Astrocyte (in vitro differentiated cells and primary cell): ENCODE measurements around the gene CRYBA4. TPM values are rescaled to one million over a fixed set of nuclear protein-coding genes. Genes with fewer than 3 reads are reported as not detected.
A peak's percentile ranks its signal among the peaks of the same experiment; 100 is the strongest.

Experiments
- DNase-seq: peaks from one replicate; pipeline ENCODE4 v3.0.0-alpha.2; 2010; ENCODE audit warnings: low read depth
- FAIRE-seq: peaks from 2 replicates; lab custom pipeline; 2011; peaks lifted over from hg19 to GRCh38; lab: Jason Lieb, UNC
- H2AFZ ChIP-seq: 2 replicates; pipeline ENCODE4 v1.6.0; 2012; ENCODE audit warnings: low read depth, low read length, inconsistent platforms
- H3K27ac ChIP-seq: 2 replicates; pipeline ENCODE4 v1.5.1; 2011; ENCODE audit warnings: low read depth, low read length, inconsistent platforms
- H3K27me3 ChIP-seq: 2 replicates; pipeline ENCODE4 v1.6.0; 2011; ENCODE audit warnings: low read length, inconsistent platforms; ENCODE audit not compliant: insufficient read depth
- H3K36me3 ChIP-seq: 2 replicates; pipeline ENCODE4 v1.5.1; 2011; ENCODE audit warnings: low read length, inconsistent platforms; ENCODE audit not compliant: insufficient read depth
- H3K4me1 ChIP-seq: 2 replicates; pipeline ENCODE4 v1.5.1; 2011; ENCODE audit warnings: low read length, inconsistent platforms; ENCODE audit not compliant: insufficient read depth
- H3K4me2 ChIP-seq: 2 replicates; pipeline ENCODE4 v1.6.0; 2012; ENCODE audit warnings: low read length, inconsistent platforms
- H3K4me3 ChIP-seq: 2 replicates; pipeline ENCODE4 v1.5.1; 2011; ENCODE audit warnings: low read depth, mild to moderate bottlenecking, low read length, inconsistent platforms; ENCODE audit not compliant: insufficient read depth
- H3K79me2 ChIP-seq: 2 replicates; pipeline ENCODE4 v1.6.0; 2012; ENCODE audit warnings: mild to moderate bottlenecking, low read length, inconsistent platforms; ENCODE audit not compliant: insufficient read depth
- H3K9ac ChIP-seq: 2 replicates; pipeline ENCODE4 v1.6.0; 2012; ENCODE audit warnings: mild to moderate bottlenecking, low read length, inconsistent platforms
- H3K9me3 ChIP-seq: 2 replicates; pipeline ENCODE4 v1.5.1; 2012; ENCODE audit warnings: low read depth, mild to moderate bottlenecking, low read length, inconsistent platforms; ENCODE audit not compliant: insufficient read depth
- H4K20me1 ChIP-seq: 2 replicates; pipeline ENCODE4 v1.6.0; 2012; ENCODE audit warnings: low read length, inconsistent platforms; ENCODE audit not compliant: insufficient read depth
- H3K27ac Mint-ChIP-seq: one replicate; pipeline ENCODE4 v1.8.0; 2021; ENCODE audit warnings: mild to moderate bottlenecking, mixed read lengths; ENCODE audit not compliant: unreplicated experiment
- H3K27me3 Mint-ChIP-seq: one replicate; pipeline ENCODE4 v1.8.0; 2021; ENCODE audit warnings: low read depth, mixed read lengths; ENCODE audit not compliant: unreplicated experiment
- H3K36me3 Mint-ChIP-seq: one replicate; pipeline ENCODE4 v1.8.0; 2021; ENCODE audit warnings: low read depth, mixed read lengths; ENCODE audit not compliant: unreplicated experiment
- H3K4me1 Mint-ChIP-seq: one replicate; pipeline ENCODE4 v1.8.0; 2021; ENCODE audit warnings: low read depth, mixed read lengths; ENCODE audit not compliant: unreplicated experiment
- H3K4me3 Mint-ChIP-seq: one replicate; pipeline ENCODE4 v1.8.0; 2021; ENCODE audit warnings: mild to moderate bottlenecking, moderate library complexity, mixed read lengths; ENCODE audit not compliant: unreplicated experiment
- H3K9me3 Mint-ChIP-seq: one replicate; pipeline ENCODE4 v1.8.0; 2021; ENCODE audit warnings: mild to moderate bottlenecking, mixed read lengths; ENCODE audit not compliant: unreplicated experiment
- EZH2 ChIP-seq: IDR thresholded peaks from 2 replicates; pipeline ENCODE4 v1.6.1; 2012; ENCODE audit warnings: mild to moderate bottlenecking, low read length, inconsistent platforms; ENCODE audit not compliant: insufficient read depth
- total RNA-seq: library from RNA; stranded (reverse); gene quantifications from 2 replicates; pipeline ENCODE4 v1.2.1, GENCODE V29; 2021
- TF ChIP-seq, protein P1 (sequence below): IDR thresholded peaks from 2 replicates; pipeline ENCODE4 v1.5.1; 2011; ENCODE audit warnings: low read depth, mild to moderate bottlenecking, inconsistent platforms, low read length, moderate library complexity; ENCODE audit not compliant: insufficient read depth

Gene CRYBA4
- total RNA-seq, 1 donor from 2014 or later, result 1.1 TPM

DNA sequence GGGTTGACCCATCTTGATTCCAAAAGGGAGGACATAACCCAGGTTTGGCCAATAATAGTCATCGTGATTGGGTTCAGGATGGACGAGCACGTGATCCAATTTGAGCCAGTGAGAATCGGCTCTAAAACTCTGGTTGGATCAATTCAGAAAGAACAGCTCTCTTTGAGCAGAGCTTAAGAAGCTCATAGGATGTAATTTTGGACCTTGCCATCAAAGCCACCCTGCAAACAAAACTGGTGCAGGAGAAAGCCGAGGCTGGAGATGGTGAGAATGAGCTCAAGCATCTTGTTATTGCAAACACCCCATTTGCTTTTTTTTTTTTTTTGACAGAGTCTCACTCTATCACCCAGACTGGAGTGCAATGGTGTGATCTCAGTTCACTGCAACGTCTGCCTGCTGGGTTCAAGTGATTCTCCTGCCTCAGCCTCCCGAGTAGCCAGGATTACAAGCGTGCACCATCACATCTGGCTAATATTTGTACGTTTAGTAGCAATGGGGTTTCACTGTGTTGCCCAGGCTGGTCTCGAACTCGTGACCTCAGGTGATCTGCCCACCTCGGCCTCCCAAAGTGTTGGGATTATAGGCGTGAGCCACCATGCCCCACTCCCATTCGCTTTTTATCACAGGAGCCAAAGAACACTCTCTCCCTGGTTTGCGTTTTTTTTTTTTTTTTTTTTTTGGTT is 21.8 kb downstream of the CRYBA4 start:
- Mint-ChIP-seq H3K9me3 (no peaks in the 10 kb centered on the region), H3K4me1 (peaks cover 46% of the 10 kb centered on the region), H3K36me3 (no peaks in the 10 kb centered on the region), H3K27me3 (no peaks in the 10 kb centered on the region), H3K4me3 (no peak overlapping the region), H3K27ac (peak overlapping the region; percentile 16)
- Histone ChIP-seq H3K4me2 (peak overlapping the region; percentile 46), H2AFZ (no peak overlapping the region), H3K27ac (no peak overlapping the region), H3K4me1 (peaks cover 32% of the 10 kb centered on the region), H3K79me2 (no peaks in the 10 kb centered on the region), H3K9ac (no peak overlapping the region), H4K20me1 (no peaks in the 10 kb centered on the region), H3K9me3 (no peaks in the 10 kb centered on the region), H3K36me3 (no peaks in the 10 kb centered on the region), H3K4me3 (no peak overlapping the region), H3K27me3 (no peaks in the 10 kb centered on the region)
- no peak for FAIRE-seq
- no peak for TF ChIP-seq EZH2
- TF ChIP-seq, protein P1, sequence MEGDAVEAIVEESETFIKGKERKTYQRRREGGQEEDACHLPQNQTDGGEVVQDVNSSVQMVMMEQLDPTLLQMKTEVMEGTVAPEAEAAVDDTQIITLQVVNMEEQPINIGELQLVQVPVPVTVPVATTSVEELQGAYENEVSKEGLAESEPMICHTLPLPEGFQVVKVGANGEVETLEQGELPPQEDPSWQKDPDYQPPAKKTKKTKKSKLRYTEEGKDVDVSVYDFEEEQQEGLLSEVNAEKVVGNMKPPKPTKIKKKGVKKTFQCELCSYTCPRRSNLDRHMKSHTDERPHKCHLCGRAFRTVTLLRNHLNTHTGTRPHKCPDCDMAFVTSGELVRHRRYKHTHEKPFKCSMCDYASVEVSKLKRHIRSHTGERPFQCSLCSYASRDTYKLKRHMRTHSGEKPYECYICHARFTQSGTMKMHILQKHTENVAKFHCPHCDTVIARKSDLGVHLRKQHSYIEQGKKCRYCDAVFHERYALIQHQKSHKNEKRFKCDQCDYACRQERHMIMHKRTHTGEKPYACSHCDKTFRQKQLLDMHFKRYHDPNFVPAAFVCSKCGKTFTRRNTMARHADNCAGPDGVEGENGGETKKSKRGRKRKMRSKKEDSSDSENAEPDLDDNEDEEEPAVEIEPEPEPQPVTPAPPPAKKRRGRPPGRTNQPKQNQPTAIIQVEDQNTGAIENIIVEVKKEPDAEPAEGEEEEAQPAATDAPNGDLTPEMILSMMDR, result no peak
- no peak for DNase-seq

- peaks cover 32% of the 10 kb centered on the region for H3K4me1 ChIP-seq
- Mint-ChIP-seq H3K4me1 (peaks cover 48% of the 10 kb centered on the region), H3K27ac (peak overlapping the region; percentile 30), H3K36me3 (no peaks in the 10 kb centered on the region), H3K9me3 (peaks cover 2% of the 10 kb centered on the region), H3K27me3 (peaks cover 19% of the 10 kb centered on the region), H3K4me3 (peak overlapping the region; percentile 40)
- H3K27me3 ChIP-seq, result peaks cover 9% of the 10 kb centered on the region
- no peak for FAIRE-seq
- H3K36me3 ChIP-seq, result no peaks in the 10 kb centered on the region
- no peak overlapping the region for H2AFZ ChIP-seq
- H4K20me1 ChIP-seq, result no peaks in the 10 kb centered on the region
- DNase-seq, result peak; percentile 51
- no peaks in the 10 kb centered on the region for H3K79me2 ChIP-seq
- no peak overlapping the region for H3K9ac ChIP-seq
- no peak for TF ChIP-seq EZH2
- TF ChIP-seq, protein P1, result no peak
- H3K4me3 ChIP-seq, result no peak overlapping the region
- no peak overlapping the region for H3K27ac ChIP-seq
- peak overlapping the region; percentile 84 for H3K4me2 ChIP-seq
- no peaks in the 10 kb centered on the region for H3K9me3 ChIP-seq
Measured at GRCh38 chr22:26646158-26646557, 24.4 kb downstream of the CRYBA4 start.

- peaks cover 35% of the 10 kb centered on the region for H3K4me1 Mint-ChIP-seq
- Histone ChIP-seq H2AFZ (peak overlapping the region; percentile 31), H3K27me3 (peaks cover 20% of the 10 kb centered on the region), H4K20me1 (no peaks in the 10 kb centered on the region), H3K36me3 (no peaks in the 10 kb centered on the region), H3K79me2 (no peaks in the 10 kb centered on the region), H3K9me3 (no peaks in the 10 kb centered on the region), H3K27ac (no peak overlapping the region), H3K4me2 (no peak overlapping the region), H3K9ac (no peak overlapping the region), H3K4me3 (no peak overlapping the region), H3K4me1 (peaks cover 25% of the 10 kb centered on the region)
- H3K9me3 Mint-ChIP-seq, result peaks cover 4% of the 10 kb centered on the region
- no peak for DNase-seq
- no peak for FAIRE-seq
- peak overlapping the region; percentile 30 for H3K4me3 Mint-ChIP-seq
- no peaks in the 10 kb centered on the region for H3K36me3 Mint-ChIP-seq
- TF ChIP-seq, protein P1, result no peak
- TF ChIP-seq EZH2, result no peak
- H3K27ac Mint-ChIP-seq, result no peak overlapping the region
- H3K27me3 Mint-ChIP-seq, result peaks cover 27% of the 10 kb centered on the region
Measured at GRCh38 chr22:26648011-26648497, 26.3 kb downstream of the CRYBA4 start.
